HG02588 (cell line): ENCODE measurements around the gene TAL1.

Experiments used
- ATAC-seq: cut with Tn5 transposase; IDR thresholded peaks from one replicate; pipeline ENCODE4 v1.9.1; 2021; ENCODE audit warnings: mild to moderate bottlenecking, moderate library complexity; ENCODE audit not compliant: unreplicated experiment

The TAL1 gene

GRCh38 chr1:47189844-47190508, 42.0 kb downstream of the TAL1 start, which contains the start of gene PDZK1IP1:
TSS of gene PDZK1IP1 (minus strand) at chr1:47190036. CDS start at chr1:47189932, 104 bp downstream.
- ATAC-seq, result no peak

GRCh38 chr1:47188791-47189785, 42.9 kb downstream of the TAL1 start:
- ATAC-seq, result no peak

GRCh38 chr1:47187926-47188250, 44.1 kb downstream of the TAL1 start:
- no peak for ATAC-seq

GRCh38 chr1:47187231-47187925, 44.6 kb downstream of the TAL1 start:
- no peak for ATAC-seq

GRCh38 chr1:47186267-47187185, 45.5 kb downstream of the TAL1 start:
- ATAC-seq, result no peak

- no peak for ATAC-seq
These were observed 47.0 kb downstream of the TAL1 start for GRCh38 chr1:47184822-47185677.

- no peak for ATAC-seq
These were observed 47.8 kb downstream of the TAL1 start for GRCh38 chr1:47184090-47184821.

- no peak for ATAC-seq
These were observed 48.5 kb downstream of the TAL1 start for GRCh38 chr1:47183308-47184089.

- no peak for ATAC-seq
These were observed 49.3 kb downstream of the TAL1 start for GRCh38 chr1:47182676-47183235.

GRCh38 chr1:47181955-47182675, 49.9 kb downstream of the TAL1 start:
- no peak for ATAC-seq

GRCh38 chr1:47181095-47181954, 50.7 kb downstream of the TAL1 start:
- ATAC-seq, result no peak

- no peak for ATAC-seq
These were observed 51.4 kb downstream of the TAL1 start for GRCh38 chr1:47180603-47181094.

GRCh38 chr1:47179988-47180563, 51.9 kb downstream of the TAL1 start:
- ATAC-seq, result no peak

- peak; percentile 78 for ATAC-seq
These were observed 52.7 kb downstream of the TAL1 start for GRCh38 chr1:47179017-47179987.
